Gastrocnemius medialis (tissue), 4 donors: ENCODE results near the gene SP110.

Source experiments
- POLR2A ChIP-seq, 2 donors: fragments of 450-650 bp; IDR thresholded peaks; one replicate each; pipeline ENCODE4 v1.6.1; 2017; ENCODE audit warnings: antibody characterized with exemption in 2 of 2, mild to moderate bottlenecking in 2 of 2, moderate library complexity in 2 of 2
- TF ChIP-seq, protein P1 (sequence below), 5 experiments: fragments of 450-650 bp in 3 of 5; fragments of 200-600 bp in 2 of 5; sonication (generic) in 2 of 5; IDR thresholded peaks in 4 of 5; conservative IDR thresholded peaks in 1 of 5; 1 replicate in 4 of 5; 2 replicates in 1 of 5; pipeline ENCODE4 v1.5.1; 2016 to 2019; ENCODE audit warnings: antibody characterized with exemption in 5 of 5, mild to moderate bottlenecking in 3 of 5, moderate library complexity in 3 of 5

DNA sequence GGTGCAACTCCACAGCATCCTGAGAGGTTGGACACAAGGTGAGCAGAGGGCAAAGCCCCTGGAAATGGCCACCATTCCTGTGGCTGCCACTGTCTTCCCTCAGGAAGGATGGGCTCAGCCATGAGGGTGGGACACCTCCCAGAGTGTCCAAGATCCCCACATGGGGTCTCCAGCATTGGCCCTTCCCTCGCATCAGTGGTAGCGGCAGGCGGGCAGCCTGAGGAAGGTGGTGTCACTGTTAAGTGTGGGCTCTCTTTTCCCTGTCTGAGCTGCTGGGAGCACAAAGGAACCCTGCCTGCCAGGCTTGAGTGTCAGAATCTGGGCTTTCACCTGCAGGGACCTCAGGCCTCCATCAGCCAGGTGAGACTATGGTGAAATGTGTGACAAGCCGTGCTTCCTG is 47.6 kb downstream of the SP110 start:
- TF ChIP-seq, protein P1, sequence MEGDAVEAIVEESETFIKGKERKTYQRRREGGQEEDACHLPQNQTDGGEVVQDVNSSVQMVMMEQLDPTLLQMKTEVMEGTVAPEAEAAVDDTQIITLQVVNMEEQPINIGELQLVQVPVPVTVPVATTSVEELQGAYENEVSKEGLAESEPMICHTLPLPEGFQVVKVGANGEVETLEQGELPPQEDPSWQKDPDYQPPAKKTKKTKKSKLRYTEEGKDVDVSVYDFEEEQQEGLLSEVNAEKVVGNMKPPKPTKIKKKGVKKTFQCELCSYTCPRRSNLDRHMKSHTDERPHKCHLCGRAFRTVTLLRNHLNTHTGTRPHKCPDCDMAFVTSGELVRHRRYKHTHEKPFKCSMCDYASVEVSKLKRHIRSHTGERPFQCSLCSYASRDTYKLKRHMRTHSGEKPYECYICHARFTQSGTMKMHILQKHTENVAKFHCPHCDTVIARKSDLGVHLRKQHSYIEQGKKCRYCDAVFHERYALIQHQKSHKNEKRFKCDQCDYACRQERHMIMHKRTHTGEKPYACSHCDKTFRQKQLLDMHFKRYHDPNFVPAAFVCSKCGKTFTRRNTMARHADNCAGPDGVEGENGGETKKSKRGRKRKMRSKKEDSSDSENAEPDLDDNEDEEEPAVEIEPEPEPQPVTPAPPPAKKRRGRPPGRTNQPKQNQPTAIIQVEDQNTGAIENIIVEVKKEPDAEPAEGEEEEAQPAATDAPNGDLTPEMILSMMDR (IDR thresholded peaks at IDR 0.05 in 4 of 5, conservative IDR thresholded peaks at IDR 0.05 in 1 of 5): no peak
- TF ChIP-seq POLR2A (IDR thresholded peaks at IDR 0.05): no peak
